ENCODE results near the gene ARHGAP27.

ARHGAP27 gene

DNA sequence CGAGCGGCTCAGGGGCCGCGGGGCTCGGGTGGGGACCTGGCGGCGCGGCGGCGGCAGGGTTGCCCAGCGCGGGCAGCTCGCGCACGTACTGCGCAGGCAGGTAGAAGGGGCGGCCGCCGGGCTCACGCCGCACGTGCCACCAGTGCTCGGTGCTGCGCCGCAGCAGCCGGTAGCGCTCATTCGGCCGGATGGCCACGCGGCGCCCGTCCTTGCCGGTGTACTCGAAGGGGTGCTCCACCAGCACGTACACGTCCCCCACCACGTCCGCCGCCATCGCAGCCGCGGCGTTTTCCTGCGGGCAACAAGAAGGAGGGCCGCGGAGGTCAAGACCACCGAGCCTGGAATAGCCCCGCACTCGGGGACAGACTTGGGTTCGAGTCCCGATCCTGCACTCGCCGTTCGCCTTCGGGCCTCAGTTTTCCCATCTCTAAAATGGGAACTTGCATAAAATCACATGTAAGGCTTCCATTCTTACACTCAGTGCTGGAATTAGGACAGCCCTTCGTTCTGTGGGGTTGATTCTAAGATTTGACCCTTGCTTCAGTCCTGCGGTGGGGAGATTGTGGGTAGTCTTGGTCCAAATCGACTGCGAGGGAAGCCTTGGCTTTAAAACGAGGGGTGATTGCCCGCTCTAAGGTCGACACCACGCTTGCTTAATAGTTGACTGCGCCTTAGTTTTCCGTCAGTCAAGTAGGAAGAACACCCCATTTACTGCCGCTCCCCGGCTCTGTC lies 2.5 kb downstream of the ARHGAP27 start:
- DNase-seq (ENCODE audit: low read depth in 2 of 2), result no peak

DNA sequence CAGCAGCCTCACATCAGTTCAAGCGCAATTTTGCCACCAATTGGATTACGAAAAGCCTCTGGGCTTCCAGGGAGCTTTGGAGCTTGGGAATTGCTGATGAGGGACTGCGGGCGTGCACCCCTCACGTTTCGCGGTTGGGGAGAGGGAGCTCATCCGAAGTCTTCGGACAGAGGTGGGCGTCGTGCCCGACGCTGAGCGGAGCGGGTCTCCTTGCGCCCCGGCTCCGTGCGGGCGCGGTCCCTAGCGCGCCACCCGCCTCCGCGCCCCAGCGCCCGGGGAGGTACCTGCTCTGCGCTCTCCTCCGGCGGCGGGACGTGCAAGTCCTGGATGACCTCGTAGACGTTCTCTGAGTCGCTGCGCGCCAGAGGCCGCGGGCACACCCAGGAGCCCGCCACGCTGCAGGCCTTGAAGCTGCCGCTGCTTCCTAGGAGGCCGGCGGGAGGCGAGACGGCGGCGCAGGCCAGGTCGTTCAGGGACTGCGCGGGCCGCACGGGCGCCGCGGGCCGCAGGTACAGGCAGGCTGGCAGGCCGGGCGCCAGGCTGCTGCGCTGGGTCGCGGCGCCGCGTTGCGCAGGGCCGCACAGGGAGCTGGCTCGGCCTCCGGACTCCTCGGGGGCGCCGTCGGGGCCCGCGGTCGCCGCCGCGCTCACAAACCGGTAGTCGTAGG lies 3.2 kb downstream of the ARHGAP27 start:
- DNase-seq (ENCODE audit: low read depth in 2 of 2), result no peak

DNA sequence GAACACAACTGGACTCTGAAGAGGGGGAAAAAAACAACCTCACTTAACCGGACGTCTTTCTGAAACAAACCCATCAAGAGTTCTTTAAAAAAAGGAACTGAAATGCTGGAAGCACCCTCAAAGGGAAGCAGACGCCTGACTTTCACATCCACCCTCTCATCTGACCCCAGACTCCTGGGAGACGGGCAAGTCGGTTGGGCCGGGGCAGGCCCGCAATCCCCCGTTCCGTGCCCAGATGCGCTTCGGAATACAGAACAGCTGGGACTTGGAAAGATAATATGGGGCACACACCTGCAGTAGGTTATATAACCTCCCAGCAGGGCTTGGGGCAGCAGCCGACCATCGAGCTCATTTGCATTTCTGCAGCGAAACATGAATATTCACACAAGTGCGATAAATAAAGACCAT lies 3.7 kb downstream of the ARHGAP27 start:
- no peak for DNase-seq (ENCODE audit: low read depth in 2 of 2)

DNA sequence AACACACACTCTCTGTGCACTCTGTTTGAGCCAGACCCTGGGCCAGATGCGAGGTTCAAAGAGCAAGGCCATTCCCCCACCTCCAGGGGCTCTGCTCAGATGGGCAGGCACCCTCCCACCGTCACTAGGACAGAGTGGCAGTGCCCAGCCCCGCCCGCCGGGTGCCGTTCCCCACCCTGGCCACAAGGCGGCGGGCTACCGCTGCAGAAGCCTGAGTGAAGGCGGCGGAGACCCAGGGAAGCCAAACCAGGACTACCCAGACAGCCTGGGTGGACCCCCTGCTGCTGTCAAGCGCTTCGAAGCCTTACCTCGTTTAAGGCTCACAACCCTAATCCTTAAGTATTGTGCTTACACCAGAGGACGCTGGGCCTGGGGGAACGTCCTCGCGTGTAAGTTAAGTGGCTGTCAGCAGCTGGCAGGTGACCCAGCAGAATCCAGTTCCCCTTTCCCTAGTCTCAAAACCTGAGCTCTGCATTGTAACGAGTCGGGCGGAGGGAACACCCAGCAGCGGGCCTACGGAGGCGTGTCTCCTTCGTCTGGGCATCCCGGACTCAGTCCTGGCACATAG lies 4.5 kb downstream of the ARHGAP27 start:
- DNase-seq (ENCODE audit: low read depth in 2 of 2), result peak; percentile 54 to 72

DNA sequence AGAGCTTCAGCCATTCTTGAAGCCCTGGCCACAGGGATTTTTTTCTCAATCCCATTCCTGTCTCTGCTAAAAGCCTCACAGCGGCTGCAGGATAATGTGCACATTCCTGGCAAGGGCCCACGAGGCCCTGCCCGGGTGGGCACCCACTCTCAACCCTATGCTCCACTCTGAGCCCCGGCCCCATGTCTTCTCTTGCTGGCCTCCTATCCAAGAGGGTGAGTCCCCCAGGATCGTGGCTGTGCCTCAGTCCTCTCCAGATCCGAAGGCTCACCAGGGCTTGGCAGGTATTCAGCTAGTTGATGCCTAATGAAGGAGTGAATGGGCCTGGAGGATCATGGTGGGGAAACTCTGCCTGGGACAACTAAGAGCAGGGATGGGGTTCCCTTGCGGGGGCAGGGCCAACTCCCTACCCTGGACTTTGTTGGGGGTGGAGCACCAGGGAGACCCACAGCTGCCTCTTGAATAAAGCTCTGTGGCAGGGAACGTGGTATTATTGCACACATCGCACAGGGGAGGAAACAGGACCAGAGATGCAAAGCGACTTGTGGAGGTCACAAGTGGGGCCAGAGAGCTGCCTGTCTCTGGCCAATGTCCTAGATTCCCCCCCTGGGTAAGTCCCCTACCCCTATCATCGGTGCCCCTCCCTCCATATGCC lies 5.4 kb downstream of the ARHGAP27 start:
- no peak for DNase-seq (ENCODE audit: low read depth in 2 of 2)

DNA sequence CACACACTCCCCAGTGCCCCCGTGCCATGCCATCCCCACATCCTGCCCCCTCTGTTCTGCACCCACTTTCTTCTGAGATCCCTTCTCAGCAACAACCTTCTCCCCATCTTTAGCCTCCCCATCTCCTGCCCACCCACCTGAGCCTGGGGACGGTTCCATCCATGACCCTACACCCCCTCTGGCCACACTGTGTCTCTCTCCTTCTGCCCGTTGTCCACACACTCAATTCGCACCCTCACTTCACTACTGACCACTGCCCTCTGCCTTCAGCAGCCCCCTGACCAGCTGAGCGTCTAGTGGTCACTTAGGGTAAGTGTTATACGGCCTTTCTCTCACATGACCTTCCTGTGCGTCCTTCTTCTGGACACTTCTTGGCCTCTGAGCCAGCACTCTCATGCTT lies 6.1 kb downstream of the ARHGAP27 start:
- no peak for DNase-seq (ENCODE audit: low read depth in 2 of 2)

DNA sequence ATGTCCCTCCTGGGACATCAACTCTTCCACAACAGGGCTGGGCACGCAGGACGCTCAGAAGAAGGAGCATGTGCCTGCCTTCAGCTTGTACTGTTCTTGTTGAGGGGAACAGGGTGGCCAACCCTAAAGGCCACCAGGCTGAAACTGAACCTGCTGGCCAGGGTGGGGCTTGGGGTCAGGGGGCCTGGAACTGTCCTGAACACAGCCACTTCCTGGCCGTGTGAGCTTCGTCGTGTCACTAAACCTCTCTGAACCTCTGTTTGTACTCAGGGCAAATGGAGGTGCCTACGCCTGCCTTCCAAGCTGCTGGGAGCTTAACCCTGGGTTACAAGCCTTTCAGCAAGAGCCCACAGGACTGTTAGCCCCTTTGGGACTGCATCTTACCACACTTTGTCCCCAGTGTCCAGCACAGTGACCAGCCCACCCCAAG lies 6.7 kb downstream of the ARHGAP27 start:
- DNase-seq (ENCODE audit: low read depth in 2 of 2), result no peak

DNA sequence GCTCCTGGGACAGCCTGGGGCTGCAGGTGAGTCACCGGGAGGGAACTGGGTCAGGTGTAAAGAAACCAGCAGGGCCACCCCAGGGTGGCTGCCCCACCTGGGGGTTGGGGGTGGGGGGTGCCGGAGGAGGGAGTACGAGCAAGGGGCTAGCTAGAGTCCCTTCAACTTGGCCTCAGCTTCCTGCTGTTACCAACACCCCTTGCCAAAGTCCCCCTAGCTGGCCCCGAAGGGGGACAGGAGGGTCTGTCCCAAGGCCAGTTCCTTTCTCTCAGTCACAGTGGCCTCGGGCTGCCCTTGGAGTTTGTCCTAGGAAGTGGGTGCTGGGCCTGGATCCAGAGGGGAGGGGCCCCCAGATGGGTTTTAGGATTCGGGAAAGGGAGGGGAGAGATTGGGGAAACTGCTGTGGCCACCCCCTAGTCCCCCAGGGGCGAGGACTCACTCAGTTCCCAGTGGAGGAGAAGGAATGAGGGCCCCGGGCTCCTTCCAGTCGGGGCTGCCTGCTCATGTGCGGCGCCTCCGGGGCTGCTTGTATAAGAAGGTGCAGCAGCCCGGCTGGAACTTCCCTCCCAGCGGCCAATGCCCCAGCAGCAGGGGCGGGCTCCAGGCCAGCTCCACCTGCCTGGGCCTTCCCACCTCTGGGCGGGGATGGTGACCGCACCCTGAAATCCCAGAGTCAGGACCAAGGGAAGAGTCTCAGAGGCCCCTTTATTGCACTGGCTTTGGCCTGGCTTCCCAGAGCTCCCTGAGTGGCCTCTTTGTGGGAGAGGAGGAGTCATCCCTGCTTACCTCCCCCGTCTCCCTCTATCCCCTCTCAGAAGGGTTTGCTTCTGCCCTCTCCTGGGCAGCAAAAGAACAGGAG lies 7.3 kb downstream of the ARHGAP27 start:
- no peak for DNase-seq (ENCODE audit: low read depth in 2 of 2)

DNA sequence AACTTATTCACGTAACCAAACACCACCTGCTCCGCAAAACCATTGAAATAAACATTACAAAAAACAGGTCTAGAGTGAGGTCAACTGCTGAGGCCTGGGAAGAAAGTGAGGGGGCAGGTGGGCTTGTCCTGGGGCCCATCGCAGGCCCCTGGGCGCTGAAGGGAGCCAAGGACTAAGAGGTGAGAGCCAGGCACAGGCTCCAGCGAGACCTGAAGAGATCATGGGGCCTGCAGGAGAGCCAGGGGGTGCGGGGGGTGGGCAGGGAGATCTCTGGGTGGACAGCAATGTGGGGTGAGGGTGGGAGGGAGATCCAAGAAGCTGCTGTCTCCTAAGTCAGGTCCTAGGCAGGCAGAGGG lies 7.9 kb downstream of the ARHGAP27 start:
- DNase-seq (ENCODE audit: low read depth in 2 of 2), result no peak

DNA sequence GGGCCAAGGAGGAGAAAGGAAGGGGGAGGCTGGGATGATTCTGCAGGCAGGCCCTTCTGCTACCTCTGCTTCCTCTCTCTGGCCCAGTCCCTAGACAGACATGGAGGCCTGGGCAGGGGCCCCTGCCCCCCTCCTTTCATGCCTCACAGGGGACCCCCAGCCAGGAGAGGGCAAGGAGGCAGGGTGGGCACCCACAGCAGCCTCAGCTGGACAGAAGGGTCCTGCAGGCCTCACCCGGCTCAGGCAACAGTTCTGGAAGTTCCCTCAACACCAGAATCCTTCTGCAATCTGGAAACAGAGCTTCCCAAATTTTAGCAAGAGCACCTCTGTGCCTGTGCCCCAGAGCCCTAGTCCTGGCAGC lies 8.7 kb downstream of the ARHGAP27 start:
- DNase-seq (ENCODE audit: low read depth in 2 of 2), result no peak

DNA sequence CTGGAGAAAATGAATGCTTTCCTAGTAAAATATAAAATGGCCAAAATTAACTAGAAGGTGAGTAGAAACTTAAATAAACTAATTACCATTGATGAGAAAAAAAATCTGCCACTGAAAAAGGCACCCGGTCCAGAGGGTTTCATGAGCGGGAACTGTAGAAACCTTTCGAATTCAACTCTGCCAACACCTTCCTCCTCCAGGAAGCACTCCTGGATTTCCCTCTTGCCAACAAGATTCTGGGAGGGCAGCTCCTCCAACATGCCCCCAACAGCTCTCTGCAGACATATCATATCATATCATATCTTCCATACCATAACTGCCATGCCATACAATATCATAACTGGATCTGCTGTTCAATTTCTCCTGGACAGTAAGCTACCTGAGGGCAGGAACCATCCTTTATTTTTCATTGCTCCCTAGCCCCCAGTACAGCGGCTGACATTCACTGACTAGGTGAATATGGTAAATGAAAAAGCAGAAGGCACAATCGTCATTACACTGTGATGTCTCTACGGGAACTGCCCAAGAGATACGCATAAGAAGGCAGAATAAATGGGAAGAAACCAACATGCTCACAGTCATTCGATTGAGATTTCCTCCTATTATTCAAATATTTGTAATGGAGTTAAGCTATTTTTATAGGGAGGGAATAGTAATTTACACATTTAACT lies 9.2 kb downstream of the ARHGAP27 start:
- no peak for DNase-seq (ENCODE audit: low read depth in 2 of 2)

DNA sequence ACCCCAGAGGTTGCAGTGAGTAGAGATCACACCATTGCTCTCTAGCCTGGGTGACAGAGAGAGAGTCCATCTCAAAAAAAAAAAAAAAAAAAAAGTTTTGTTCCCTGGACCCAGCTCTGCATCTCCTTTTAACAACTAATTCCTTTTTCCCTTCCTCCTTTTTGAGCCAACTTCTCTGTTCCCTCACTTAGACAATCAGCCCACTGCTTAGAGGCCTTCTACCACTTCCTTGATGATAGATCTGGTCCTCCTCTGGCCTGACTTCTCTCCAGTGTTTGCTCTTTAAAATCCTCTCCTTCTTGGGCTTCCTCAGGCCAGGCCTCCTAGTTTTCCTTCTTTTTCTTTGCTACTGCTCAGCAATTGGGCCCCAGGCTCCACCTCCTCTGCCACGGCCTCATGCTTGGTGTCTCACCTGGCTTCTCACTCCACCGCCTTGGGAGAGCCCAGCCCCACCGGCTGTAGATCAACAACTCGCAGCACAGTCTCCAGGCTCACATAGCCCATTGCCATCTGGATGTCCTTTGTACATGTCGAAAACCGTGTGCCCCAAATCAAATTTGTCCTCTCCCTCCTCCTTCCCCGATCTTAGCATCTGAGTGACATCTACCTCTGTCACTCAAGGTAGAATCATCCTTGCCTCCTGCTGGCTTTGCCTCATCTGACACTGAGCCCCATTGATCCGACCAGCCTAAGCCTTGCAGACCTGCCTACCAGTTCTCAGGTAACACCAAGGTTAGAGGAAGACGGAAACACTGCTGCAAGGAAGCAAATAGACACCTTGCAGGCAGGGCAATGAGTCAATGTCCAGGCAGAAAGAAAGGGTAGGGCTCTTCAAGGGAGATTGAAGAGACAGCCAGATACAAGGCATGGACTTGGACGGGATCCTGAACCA lies 17.4 kb downstream of the ARHGAP27 start:
- DNase-seq (ENCODE audit: low read depth in 2 of 2), result no peak

DNA sequence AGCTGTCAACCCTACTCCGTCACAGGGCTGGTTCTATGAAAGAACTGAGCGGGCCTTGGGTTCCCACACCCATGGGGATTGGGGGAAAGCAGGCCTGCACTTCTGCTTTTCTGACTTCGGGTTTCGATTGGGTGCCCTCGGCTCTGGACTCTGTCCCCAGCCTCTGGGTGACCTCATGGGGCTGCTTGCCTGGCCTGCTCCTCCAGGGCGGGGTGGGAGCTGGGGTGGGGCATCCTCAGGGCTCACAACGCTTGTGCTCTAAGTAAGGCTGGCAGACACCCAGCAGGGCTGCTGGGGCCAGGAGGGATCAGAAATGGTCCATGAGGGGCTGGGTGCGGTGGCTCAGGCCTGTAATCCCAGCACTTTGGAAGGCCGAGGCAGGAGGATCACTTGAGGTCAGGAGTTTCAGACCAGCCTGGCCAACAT lies 19.2 kb downstream of the ARHGAP27 start:
- no peak for DNase-seq (ENCODE audit: low read depth in 2 of 2)

DNA sequence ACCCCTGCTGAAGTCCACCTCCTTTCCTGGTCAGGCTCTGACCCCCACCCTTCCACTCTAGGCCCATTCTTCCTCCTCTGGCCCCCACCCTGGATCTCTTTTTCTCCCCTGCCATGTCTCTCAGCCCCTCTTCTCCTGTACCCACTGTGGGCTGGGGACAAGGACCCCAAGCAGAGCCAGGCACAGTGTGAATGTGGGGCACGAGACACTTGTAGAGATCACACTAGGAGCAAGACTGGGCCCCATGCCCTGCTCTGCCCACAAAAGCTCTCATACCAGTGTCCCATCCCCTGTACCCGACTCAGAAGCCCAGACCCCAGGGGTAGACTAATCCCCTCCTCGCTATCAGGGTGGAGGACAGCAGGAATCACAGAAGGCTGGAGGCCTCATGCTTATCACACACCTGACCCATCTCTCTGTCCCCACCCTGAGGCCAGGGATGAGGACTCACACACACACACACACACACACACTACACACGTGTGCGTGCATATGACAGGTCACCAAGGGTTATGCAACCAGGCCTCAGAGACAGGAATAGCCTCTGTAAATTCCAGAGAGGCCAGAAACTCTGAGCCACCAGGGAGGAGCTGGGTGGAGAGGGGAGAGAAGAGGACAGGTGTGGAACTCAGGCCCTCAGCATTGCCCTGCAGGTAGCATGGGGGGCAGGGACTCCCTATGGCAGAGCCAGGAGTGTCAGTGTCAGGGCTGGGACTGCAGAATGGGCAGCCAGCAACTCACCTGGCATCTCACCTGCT lies 21.1 kb downstream of the ARHGAP27 start:
- DNase-seq (ENCODE audit: low read depth in 2 of 2), result no peak

DNA sequence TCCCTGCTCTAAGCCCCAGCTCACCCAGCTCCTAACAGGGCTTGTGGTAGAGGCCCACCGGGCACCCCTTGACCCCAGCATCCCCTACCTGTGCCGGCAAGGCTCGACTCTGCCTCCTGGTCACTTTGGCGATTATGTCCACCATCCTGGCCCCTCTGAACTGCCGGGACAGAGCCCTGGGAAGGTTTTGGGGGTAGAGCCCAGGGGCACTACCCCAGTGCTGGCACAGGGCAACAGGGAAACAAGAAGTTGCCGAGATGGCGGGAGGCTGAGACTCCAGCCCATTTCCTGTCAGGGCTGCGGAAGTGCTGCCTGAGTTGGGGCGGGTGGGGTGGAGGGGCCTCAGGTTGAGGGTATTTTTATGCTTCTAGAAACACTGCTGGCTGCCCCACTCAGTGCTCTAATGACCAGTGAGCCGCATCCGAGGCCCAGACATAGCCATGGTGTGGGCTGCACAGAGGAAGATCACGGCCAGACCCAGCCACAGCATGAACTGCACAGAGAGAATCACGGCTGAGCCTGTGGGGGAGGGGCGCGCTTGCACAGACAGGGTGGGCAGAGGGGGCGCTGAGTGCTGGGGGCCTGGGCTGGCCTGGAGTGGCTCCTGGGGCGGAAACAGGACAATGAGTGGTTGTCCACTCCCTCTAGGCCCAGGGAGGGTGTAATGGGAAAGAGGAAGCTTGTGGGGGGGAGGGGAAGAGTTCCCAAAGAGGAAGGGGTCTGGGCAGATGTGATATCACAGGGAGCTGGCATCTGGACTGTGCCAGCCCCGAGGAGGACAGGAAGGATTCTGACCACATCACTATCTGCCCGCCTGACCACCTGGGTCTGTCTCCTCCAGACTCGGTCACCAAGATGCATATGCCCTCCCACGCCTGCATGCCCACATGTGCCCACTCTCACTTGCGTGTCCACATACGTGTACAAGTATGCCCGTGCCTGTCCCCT lies 22.3 kb downstream of the ARHGAP27 start:
- DNase-seq (ENCODE audit: low read depth in 2 of 2), result peak; percentile 41 to 49

DNA sequence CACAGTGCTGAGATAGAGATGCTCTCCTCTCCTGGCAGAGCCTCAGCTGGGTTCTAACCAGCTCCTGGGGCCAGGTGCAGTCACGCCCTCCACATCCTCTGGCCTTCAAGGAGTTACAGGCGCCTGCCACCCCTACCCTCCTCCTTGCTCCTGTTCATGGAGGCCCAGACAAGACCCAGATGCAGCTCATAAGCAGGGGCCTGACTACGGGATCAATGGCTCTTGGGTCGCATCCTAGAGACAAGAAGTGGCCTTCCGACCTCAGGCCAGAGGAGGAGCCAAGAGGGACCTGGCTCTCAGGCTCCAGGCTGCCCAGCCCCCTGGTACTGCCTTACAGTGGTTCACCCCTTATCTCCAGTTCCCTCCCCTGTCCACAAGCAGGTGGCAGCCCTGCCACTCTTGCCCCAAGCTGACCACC lies 23.0 kb downstream of the ARHGAP27 start:
- no peak for DNase-seq (ENCODE audit: low read depth in 2 of 2)

DNA sequence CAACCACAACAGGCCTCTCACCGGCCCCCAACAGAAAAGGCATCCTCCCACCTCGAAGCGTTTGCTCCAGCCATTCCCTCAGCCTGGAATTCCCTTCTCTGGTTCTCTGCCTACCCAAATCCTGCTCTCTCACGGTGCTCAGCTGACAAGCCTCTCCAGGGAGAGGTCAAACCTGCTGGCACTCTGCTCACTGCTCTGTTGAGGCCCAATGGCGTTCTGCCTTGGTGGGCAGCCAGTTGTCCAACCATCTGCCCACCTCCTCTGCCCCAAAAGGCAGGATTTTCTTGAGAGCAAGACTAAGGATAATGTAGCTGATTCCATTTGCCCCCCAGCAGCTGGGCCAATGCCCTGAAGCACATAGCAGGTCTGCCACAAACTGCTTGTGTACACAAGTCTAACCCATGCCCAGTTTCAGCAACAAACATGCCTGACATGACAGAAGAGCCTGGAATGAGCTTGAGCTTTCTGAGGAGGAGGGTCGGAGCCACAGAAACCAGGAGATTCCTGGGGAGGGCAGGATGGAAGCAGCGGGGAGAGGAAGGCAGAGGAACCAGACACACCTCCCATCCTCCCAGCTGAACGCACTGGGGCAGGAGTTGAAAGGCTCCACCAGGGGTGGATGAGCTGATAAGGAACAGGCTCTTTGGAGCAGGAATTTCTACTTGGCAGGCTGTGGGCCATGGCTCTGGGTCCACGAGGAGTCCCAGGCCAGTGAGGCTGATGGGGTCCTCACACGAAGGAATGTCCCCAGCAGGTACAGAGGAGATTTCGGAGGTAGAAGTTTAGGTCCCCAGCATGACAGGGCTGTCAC lies 23.9 kb downstream of the ARHGAP27 start:
- no peak for DNase-seq (ENCODE audit: low read depth in 2 of 2)

Data from stimulated activated CD4-positive, alpha-beta T cell treated with anti-CD3 and anti-CD28 coated beads, Interleukin-12 subunit alpha, Interleukin-12 subunit beta, amount 100 ng/mL, for 24 hours (primary cell).